OCI-LY7 (cell line): Measurements from ENCODE around the gene TRAM2. TPM values are rescaled to one million over a fixed set of nuclear protein-coding genes. Genes with fewer than 3 reads are reported as not detected.

ENCODE experiments used
- BruUV-seq: library from RNA; stranded (reverse); fragments of 400-500 nt; replicated peaks from 2 replicates; lab custom pipeline; 2021; lab: Mats Ljungman, UMichigan
- CTCF ChIA-PET: fragments of 300-600 bp; sonication (Branson Sonifier 250); formaldehyde crosslinking; loops from one replicate; lab custom pipeline; 2022; ENCODE audit warnings: antibody characterized with exemption; ENCODE audit not compliant: unreplicated experiment; lab: Charles Lee
- POLR2A ChIA-PET: fragments of 300-600 bp; sonication (Branson Sonifier 250); formaldehyde crosslinking; loops from one replicate; lab custom pipeline; 2022; ENCODE audit warnings: antibody characterized with exemption; lab: Charles Lee
- DNase-seq: peaks from one replicate; pipeline ENCODE4 v3.0.0-alpha.2; 2015; ENCODE audit warnings: low spot score
- H2AFZ ChIP-seq: fragments of 200-600 bp; sonication (generic), shearing (Covaris generic); 2 replicates; pipeline ENCODE4 v1.6.1; 2014; ENCODE audit warnings: mild to moderate bottlenecking, antibody characterized with exemption, low read length, moderate library complexity
- H3K27ac ChIP-seq: fragments of 200-600 bp; sonication (generic); 2 replicates; pipeline ENCODE4 v1.5.1; 2014; ENCODE audit warnings: mixed run types, low read depth, mild to moderate bottlenecking, moderate library complexity, low read length, inconsistent platforms; ENCODE audit not compliant: poor library complexity, severe bottlenecking
- H3K36me3 ChIP-seq: fragments of 200-600 bp; sonication (generic); 2 replicates; pipeline ENCODE4 v1.6.1; 2014; ENCODE audit warnings: mild to moderate bottlenecking, antibody characterized with exemption, low read length, moderate library complexity, mixed read lengths; ENCODE audit not compliant: insufficient read depth
- H3K4me1 ChIP-seq: fragments of 200-600 bp; sonication (generic); 2 replicates; pipeline ENCODE4 v1.5.1; 2014; ENCODE audit warnings: mild to moderate bottlenecking, low read length; ENCODE audit not compliant: insufficient read depth, poor library complexity, severe bottlenecking
- H3K4me2 ChIP-seq: fragments of 200-600 bp; sonication (generic); 2 replicates; pipeline ENCODE4 v1.6.1; 2014; ENCODE audit warnings: mild to moderate bottlenecking, low read length
- H3K4me3 ChIP-seq: fragments of 200-600 bp; sonication (generic); 2 replicates; pipeline ENCODE4 v1.5.1; 2014; ENCODE audit warnings: mild to moderate bottlenecking, low read depth, low read length; ENCODE audit not compliant: poor library complexity, severe bottlenecking
- H3K79me2 ChIP-seq: fragments of 200-600 bp; sonication (generic); 2 replicates; pipeline ENCODE4 v1.6.1; 2016; ENCODE audit warnings: low read depth, mild to moderate bottlenecking, low read length, moderate library complexity, mixed read lengths; ENCODE audit not compliant: insufficient read depth
- H3K9me2 ChIP-seq: fragments of 200-600 bp; sonication (generic); 2 replicates; pipeline ENCODE4 v1.6.1; 2016; ENCODE audit warnings: mild to moderate bottlenecking, low read length, mixed read lengths; ENCODE audit not compliant: insufficient read depth
- H3K9me3 ChIP-seq: fragments of 200-600 bp; sonication (generic); 2 replicates; pipeline ENCODE4 v1.6.1; 2014; ENCODE audit warnings: mild to moderate bottlenecking, mixed run types, low read length, mixed read lengths
- H4K20me1 ChIP-seq: fragments of 200-600 bp; sonication (generic); 2 replicates; pipeline ENCODE4 v1.6.1; 2014; ENCODE audit warnings: mild to moderate bottlenecking, antibody characterized with exemption, low read length, moderate library complexity, mixed read lengths; ENCODE audit not compliant: insufficient read depth
- CTCF ChIP-seq: fragments of 200-600 bp; sonication (generic); conservative IDR thresholded peaks from 2 replicates; pipeline ENCODE4 v1.5.1; 2014; ENCODE audit warnings: mild to moderate bottlenecking, antibody characterized with exemption, low read length, moderate library complexity, mixed read lengths
- EZH2phosphoT487 ChIP-seq: fragments of 200-600 bp; sonication (generic); IDR thresholded peaks from 2 replicates; pipeline ENCODE4 v1.6.1; 2018; ENCODE audit warnings: low read depth, borderline replicate concordance, mild to moderate bottlenecking, mixed run types, antibody characterized with exemption, low read length, moderate library complexity, mixed read lengths
- intact Hi-C: fragments of 100-400 bp; cut with micrococcal nuclease; formaldehyde crosslinking; loops from one replicate; pipeline ENCODE4 v1.10.0; 2022; ENCODE audit not compliant: unreplicated experiment
- total RNA-seq, 2 experiments: library from RNA; depleted of rRNA in 1 of 2; stranded (reverse); fragments of >200 nt in 1 of 2; shearing (Covaris generic) in 1 of 2; gene quantifications; 2 replicates each; pipeline ENCODE4 v1.2.3, GENCODE V29; 2014 to 2022

The TRAM2 gene
- total RNA-seq, 2 experiments from 2014 or later = 19.3 to 38.2 TPM

- Histone ChIP-seq H3K4me2 (no peak overlapping the region), H3K4me3 (no peak overlapping the region), H4K20me1 (no peaks in the 10 kb centered on the region), H3K79me2 (no peaks in the 10 kb centered on the region), H3K9me2 (no peaks in the 10 kb centered on the region), H3K4me1 (peaks cover 15% of the 10 kb centered on the region), H3K27ac (no peak overlapping the region), H2AFZ (no peak overlapping the region), H3K9me3 (no peaks in the 10 kb centered on the region), H3K36me3 (peaks cover 3% of the 10 kb centered on the region; the same call in 1 of the 2 replicates)
- POLR2A ChIA-PET = interaction anchor here (0.7 to 2.6 kb wide), 3 partner anchors 8 to 422 kb away, joined by 3 to 10 read pairs (median 6); no protein-coding TSS in a partner anchor
- BruUV-seq = no TSS peak
- CTCF ChIA-PET = no interaction called here
- no peak for TF ChIP-seq CTCF
- no peak for TF ChIP-seq EZH2phosphoT487
- intact Hi-C loops = no loop called here
- DNase-seq = no peak
Measured at GRCh38 chr6:52582996-52583395, 6.1 kb upstream of the TRAM2 start.

- Histone ChIP-seq H3K27ac (no peak overlapping the region), H3K4me3 (no peak overlapping the region), H3K4me2 (no peak overlapping the region), H3K79me2 (no peaks in the 10 kb centered on the region), H3K9me3 (no peaks in the 10 kb centered on the region), H4K20me1 (no peaks in the 10 kb centered on the region), H3K4me1 (peaks cover 21% of the 10 kb centered on the region), H3K9me2 (no peaks in the 10 kb centered on the region), H2AFZ (no peak overlapping the region), H3K36me3 (peaks cover 3% of the 10 kb centered on the region; the same call in 1 of the 2 replicates)
- intact Hi-C loops = no loop called here
- ChIA-PET CTCF (interaction anchor here (0.6 kb wide), 1 partner anchor 174 kb away, joined by 3 read pairs; no protein-coding TSS in a partner anchor), POLR2A (interaction anchor here (1.4 to 2.6 kb wide), 2 partner anchors 9 to 13 kb away, joined by 3 to 10 read pairs; no protein-coding TSS in a partner anchor)
- BruUV-seq = no TSS peak
- no peak for DNase-seq
- TF ChIP-seq EZH2phosphoT487 (no peak), CTCF (no peak)
Measured at GRCh38 chr6:52582446-52582845, 5.6 kb upstream of the TRAM2 start.

DNA sequence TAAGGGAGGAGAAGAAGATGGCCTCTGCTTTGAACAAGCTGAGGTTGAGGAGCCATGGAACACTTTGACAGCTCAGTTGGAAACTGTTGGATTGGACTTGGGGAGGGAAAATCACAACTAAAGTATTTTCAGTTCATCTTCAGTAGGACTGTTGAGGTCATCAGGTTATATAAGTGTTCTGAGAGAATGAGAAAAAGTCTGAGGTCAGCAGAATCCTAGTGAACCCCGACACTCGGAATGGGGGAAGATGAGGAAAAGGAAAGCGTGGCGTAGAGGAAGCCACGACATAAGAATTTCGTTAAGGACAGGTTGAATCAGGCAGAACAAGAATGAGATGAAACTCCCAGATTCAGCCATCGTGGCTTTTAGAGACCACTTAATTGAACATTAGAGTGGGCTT is 4.0 kb upstream of the TRAM2 start:
- Histone ChIP-seq H3K4me3 (no peak overlapping the region), H3K9me3 (no peaks in the 10 kb centered on the region), H4K20me1 (peaks cover 5% of the 10 kb centered on the region; the same call in 1 of the 2 replicates), H3K4me2 (no peak overlapping the region), H2AFZ (no peak overlapping the region), H3K79me2 (peaks cover 6% of the 10 kb centered on the region), H3K27ac (no peak overlapping the region), H3K36me3 (peaks cover 3% of the 10 kb centered on the region; the same call in 1 of the 2 replicates), H3K9me2 (no peaks in the 10 kb centered on the region), H3K4me1 (peaks cover 16% of the 10 kb centered on the region)
- TF ChIP-seq CTCF (no peak), EZH2phosphoT487 (no peak)
- intact Hi-C loops = no loop called here
- no peak for DNase-seq
- ChIA-PET POLR2A (interaction anchor here (1.5 to 2.6 kb wide), 3 partner anchors 10 to 71 kb away, joined by 3 to 10 read pairs (median 4); no protein-coding TSS in a partner anchor), CTCF (no interaction called here)
- no TSS peak for BruUV-seq
